Natural killer cell treated with Interleukin-12 subunit alpha and Interleukin-12 subunit beta and Interleukin-15 and Interleukin-18, amount 100 ng/mL, for 72 hours (primary cell): Measurements from ENCODE around the gene DUSP15. TPM values are rescaled to one million over a fixed set of nuclear protein-coding genes. Genes with fewer than 3 reads are reported as not detected.

Experiments
- ATAC-seq, 2 donors: fragments of 150-1000 bp; cut with Tn5 transposase in 1 of 2; sonication (Bioruptor Pico), chemical (Tn5 transposase) in 1 of 2; 2 replicates each; pipeline ENCODE4 v1.10.0; 2021
- DNase-seq: peaks from one replicate; pipeline ENCODE4 v3.0.0; 2022; ENCODE audit warnings: low spot score
- H3K27ac Mint-ChIP-seq, 2 donors: 1 replicate in 1 of 2; 2 replicates in 1 of 2; pipeline ENCODE4 v1.8.0; 2022; ENCODE audit warnings: mixed read lengths in 2 of 2, mild to moderate bottlenecking in 1 of 2, moderate library complexity in 1 of 2
- H3K27me3 Mint-ChIP-seq, 2 donors: 1 replicate in 1 of 2; 2 replicates in 1 of 2; pipeline ENCODE4 v1.8.0; 2022; ENCODE audit warnings: mixed read lengths in 2 of 2
- H3K36me3 Mint-ChIP-seq: one replicate; pipeline ENCODE4 v1.8.0; 2022; ENCODE audit warnings: mixed read lengths
- H3K4me1 Mint-ChIP-seq, 2 donors: 1 replicate in 1 of 2; 2 replicates in 1 of 2; pipeline ENCODE4 v1.8.0; 2022; ENCODE audit warnings: low read depth in 2 of 2, mixed read lengths in 2 of 2, mild to moderate bottlenecking in 1 of 2
- H3K4me3 Mint-ChIP-seq: one replicate; pipeline ENCODE4 v1.8.0; 2022; ENCODE audit warnings: mixed read lengths
- H3K9me3 Mint-ChIP-seq: 2 replicates; pipeline ENCODE4 v1.8.0; 2022; ENCODE audit warnings: mixed read lengths
- total RNA-seq, 2 donors: library from RNA; stranded (reverse); gene quantifications; one replicate each; pipeline ENCODE4 v1.2.3, GENCODE V29; 2022

Gene DUSP15
- total RNA-seq, 2 donors from 2014 or later, result not detected

DNA sequence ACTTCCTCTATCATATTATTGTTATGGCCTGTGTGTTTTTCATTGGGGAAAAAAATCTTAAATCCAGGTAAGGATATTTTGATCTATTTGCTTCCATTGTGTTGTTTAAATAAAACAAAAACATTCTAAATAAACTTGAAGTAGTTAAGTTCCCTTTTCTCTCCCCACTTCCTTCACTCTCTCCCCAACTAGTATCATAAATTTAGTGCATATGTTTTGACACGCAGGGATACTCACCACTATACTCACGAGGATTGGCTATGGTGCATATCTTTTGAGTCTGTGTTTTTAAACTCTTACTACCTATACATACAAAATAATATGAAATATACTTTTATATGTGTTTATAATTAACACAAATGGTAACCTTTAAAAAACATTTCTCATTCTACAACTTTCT lies 5.3 kb upstream of the DUSP15 start:
- H3K4me3 Mint-ChIP-seq, result no peak overlapping the region
- H3K27me3 Mint-ChIP-seq, result peaks cover 32 to 37% of the 10 kb centered on the region in 2 donors
- H3K27ac Mint-ChIP-seq, result no peak overlapping the region
- H3K9me3 Mint-ChIP-seq, result no peaks in the 10 kb centered on the region
- peaks cover 11 to 14% of the 10 kb centered on the region in 2 donors for H3K4me1 Mint-ChIP-seq
- no peaks in the 10 kb centered on the region for H3K36me3 Mint-ChIP-seq
- DNase-seq (no peak), ATAC-seq (no peak)

DNA sequence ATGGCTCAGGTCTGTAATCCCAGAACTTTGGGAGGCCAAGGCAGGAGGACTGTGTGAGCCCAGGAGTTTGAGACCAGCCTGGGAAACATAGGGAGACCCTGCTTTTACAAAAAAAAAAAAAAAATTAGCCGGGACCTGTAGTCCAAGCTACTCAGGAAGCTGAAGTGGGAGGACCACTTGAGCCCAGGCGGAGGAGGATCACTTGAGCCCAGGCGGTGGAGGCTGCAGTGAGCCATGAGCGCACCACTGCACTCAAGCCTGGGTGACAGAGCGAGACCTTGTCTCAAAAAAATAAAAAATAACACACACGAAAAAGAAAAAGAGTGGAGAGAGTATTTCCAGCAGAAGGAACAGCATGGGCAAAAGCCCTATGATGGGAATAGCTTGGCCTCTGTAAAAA lies 2.1 kb upstream of the DUSP15 start:
- Mint-ChIP-seq H3K27me3 (peaks cover 47 to 56% of the 10 kb centered on the region in 2 donors), H3K4me3 (no peak overlapping the region), H3K27ac (no peak overlapping the region), H3K9me3 (no peaks in the 10 kb centered on the region), H3K4me1 (peaks cover 11 to 15% of the 10 kb centered on the region in 2 donors), H3K36me3 (no peaks in the 10 kb centered on the region)
- ATAC-seq, result no peak
- no peak for DNase-seq

DNA sequence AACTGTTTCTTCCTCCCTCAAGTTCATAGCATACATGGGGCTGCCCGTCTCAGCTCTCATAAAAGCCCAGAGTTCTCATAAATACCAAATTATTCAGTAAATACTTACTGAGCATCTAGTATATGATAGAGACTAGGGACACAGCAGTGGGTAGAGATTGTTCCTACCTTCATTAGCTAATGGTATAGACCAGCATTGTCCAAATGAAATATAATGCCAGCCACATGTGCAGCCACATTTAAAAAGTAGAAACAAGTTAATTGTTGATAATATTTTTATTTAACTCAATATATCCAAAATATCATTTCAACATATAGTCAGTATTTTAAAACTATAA lies 1.3 kb upstream of the DUSP15 start:
- DNase-seq, result no peak
- H3K4me3 Mint-ChIP-seq, result peak overlapping the region; percentile 82
- H3K27ac Mint-ChIP-seq, result no peak overlapping the region
- no peak for ATAC-seq
- H3K36me3 Mint-ChIP-seq, result no peaks in the 10 kb centered on the region
- peaks cover 47 to 56% of the 10 kb centered on the region in 2 donors for H3K27me3 Mint-ChIP-seq
- H3K4me1 Mint-ChIP-seq, result peaks cover 11 to 15% of the 10 kb centered on the region in 2 donors
- no peaks in the 10 kb centered on the region for H3K9me3 Mint-ChIP-seq

DNA sequence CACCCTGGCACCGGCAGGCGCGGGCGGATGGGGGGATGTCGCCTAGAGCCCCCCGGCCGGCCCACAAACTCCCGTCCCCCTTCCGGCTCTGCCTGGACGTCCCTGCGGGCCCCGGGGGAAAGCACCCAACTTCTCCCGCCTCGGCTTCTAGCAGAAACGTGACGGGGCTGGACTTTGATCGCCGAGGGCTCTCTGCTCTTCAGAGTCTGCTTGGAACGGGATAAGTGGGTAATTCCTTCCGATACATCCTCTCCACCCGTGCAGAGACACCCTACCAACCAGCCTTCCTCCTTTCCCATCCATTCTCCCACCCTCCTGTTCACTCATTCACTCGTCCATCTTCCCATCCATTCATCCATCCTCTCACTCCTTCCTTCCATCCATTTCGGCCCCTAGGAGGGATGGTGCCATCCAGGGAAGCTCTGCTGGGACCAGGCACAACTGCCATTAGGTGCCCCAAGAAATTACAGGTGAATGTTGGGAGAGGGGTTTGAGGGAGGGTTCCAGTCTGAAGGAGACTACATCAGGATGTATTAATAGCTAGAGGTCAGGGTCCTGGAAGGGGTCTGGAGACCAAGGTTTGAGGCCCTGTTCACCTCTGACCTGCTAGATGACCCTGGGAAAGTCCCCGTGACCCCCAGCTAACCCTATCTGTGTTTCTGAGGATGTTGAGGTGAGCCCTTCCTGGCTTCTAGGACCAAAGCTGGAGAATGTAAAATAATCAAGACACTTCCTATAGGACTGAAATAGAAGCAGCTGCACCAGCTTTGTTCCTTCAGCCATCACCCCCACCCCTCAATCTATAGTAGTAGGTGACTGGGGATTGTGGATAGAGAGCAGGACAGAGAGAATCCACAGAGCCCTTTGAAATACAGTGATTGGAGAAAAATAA lies 645 bp upstream of the DUSP15 start:
- no peak overlapping the region for H3K27ac Mint-ChIP-seq

DNA sequence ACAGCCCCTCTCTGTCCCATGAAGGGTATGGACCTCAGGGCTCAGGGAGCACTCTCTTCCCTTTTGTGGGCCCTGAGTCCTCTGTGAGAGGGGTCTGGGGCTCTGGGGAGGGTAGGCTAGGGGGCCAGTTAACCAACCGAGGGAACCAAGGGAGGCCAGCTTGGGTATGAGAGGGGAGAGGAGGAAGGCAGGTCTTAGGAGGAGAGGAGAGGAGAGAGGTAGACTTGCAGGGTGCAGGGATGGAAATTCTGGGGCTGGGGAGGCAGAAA lies 720 bp downstream of the DUSP15 start:
- no peak for ATAC-seq

More for the DNA sequence above, 645 bp upstream of the DUSP15 start:
- Mint-ChIP-seq H3K27me3 (peaks cover 47 to 56% of the 10 kb centered on the region in 2 donors), H3K9me3 (no peaks in the 10 kb centered on the region), H3K36me3 (no peaks in the 10 kb centered on the region), H3K4me3 (peak overlapping the region; percentile 82), H3K4me1 (peaks cover 11 to 15% of the 10 kb centered on the region in 2 donors)
- no peak for DNase-seq
- no peak for ATAC-seq

DNA sequence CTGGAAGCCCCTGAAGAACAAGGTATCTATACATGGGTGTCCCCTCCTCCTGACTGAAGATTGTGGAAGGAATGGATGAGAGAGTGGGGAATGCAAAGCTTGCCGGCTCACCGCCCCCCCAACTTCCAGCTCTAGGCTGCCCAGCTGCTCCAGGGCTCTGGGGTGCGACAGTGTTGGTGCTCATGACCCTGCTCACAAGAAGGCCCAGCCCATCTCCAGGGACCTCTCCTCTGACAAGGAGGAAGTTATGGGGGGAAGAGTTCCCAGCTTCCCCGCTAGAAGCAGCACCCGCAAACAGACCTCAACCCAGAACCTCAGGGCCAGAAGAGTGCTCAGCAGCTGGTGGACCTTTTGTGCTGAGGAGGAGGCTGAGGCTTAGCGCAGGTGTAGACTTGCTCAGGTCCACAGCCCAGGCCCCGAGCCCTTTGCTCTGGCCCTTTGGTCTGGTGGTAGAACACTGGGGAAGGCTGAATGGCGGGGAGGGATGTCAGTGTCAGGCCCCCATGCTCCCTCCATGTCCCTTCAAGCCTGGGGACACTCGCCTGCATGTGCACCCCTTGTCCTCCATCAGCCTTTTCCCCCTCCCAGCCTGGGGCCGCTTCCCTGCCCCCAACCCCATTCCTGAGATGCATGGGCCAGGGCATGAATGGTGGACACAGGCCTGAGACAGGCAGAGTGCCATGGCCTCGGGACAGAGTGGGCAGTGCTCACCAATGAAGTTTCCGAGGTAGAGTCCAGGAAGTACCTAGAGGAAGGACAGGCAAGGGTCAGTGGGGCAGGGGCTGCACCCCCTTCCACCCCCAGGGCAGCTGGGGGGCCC lies 1.3 kb downstream of the DUSP15 start:
- peak overlapping the region in 1 of 2 donors; percentile 51 for H3K27ac Mint-ChIP-seq
- peaks cover 39 to 52% of the 10 kb centered on the region in 2 donors for H3K27me3 Mint-ChIP-seq
- ATAC-seq (no peak), DNase-seq (no peak)
- H3K36me3 Mint-ChIP-seq, result no peaks in the 10 kb centered on the region
- no peaks in the 10 kb centered on the region for H3K9me3 Mint-ChIP-seq
- peaks cover 11 to 15% of the 10 kb centered on the region in 2 donors for H3K4me1 Mint-ChIP-seq
- peak overlapping the region; percentile 97 for H3K4me3 Mint-ChIP-seq

More for the DNA sequence above, 720 bp downstream of the DUSP15 start:
- H3K36me3 Mint-ChIP-seq, result no peaks in the 10 kb centered on the region
- H3K27ac Mint-ChIP-seq, result peak overlapping the region in 1 of 2 donors; percentile 51
- peak overlapping the region; percentile 97 for H3K4me3 Mint-ChIP-seq
- peaks cover 11 to 15% of the 10 kb centered on the region in 2 donors for H3K4me1 Mint-ChIP-seq
- H3K27me3 Mint-ChIP-seq, result peaks cover 42 to 56% of the 10 kb centered on the region in 2 donors
- no peak for DNase-seq
- H3K9me3 Mint-ChIP-seq, result no peaks in the 10 kb centered on the region

DNA sequence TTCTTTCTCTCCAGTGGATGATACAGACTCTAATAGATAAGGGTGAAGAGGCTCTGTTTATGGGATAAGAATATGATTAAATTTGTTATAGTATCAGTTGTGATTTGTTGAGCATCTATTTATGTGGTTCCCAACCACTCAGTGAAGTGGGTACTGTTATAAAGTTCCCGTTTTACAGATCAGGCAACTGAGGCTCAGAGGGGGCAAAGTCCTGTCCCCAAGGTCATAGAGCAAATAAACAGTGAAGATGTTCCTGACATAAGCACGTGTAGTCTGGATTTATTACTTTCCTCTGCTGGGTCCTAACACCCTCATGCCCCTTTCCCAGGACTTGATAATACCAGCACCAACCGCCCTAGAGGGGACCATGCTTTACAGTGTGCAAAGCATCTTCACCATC lies 4.1 kb downstream of the DUSP15 start:
- H3K9me3 Mint-ChIP-seq, result no peaks in the 10 kb centered on the region
- H3K4me1 Mint-ChIP-seq, result peaks cover 14 to 16% of the 10 kb centered on the region in 2 donors
- peaks cover 23 to 25% of the 10 kb centered on the region in 2 donors for H3K27me3 Mint-ChIP-seq
- no peak overlapping the region for H3K4me3 Mint-ChIP-seq
- DNase-seq (no peak), ATAC-seq (no peak)
- H3K27ac Mint-ChIP-seq, result no peak overlapping the region
- H3K36me3 Mint-ChIP-seq, result no peaks in the 10 kb centered on the region

DNA sequence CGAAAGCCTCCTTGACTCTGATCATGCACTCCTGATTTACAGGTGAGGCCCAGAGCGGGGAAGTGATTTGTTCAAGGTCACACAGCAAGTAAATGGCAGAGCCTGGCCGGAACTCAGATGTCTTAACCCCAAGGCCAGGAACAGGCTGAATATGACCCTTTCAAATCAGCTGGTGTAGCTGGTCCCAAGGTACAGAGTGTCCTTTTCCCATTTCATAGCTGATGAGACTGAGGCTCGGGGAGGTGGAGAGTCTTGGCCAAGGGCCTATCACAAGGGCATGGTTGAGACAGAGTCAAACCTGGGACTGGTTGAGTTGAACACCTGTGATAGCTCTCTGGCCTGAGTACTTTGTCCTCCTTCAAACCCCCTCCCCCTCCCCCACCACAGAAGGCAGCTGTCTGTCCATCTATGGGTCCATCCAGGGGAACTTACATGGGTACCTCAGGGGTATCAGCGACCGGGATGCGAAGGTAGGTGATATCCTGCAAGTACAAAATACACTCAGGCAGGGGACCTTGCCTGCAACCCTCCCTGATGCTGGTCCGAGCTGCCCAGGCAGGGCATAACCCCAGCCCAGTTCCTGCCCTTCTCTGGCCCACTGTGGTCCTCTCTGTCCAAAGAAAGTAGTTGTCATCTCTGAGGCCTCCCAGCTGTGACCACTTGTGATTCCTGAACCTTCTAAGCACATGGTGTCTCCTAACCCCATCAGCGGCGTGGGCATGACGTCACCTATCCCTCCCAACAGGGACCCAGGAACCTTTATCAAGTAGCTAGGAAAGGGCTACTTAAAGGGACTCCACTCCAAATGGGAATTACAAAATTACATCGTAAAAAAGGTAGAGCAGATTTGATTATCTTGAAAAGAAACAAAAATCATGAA lies 5.6 kb downstream of the DUSP15 start:
- DNase-seq, result no peak
- ATAC-seq, result no peak
- Mint-ChIP-seq H3K36me3 (no peaks in the 10 kb centered on the region), H3K27me3 (peaks cover 18 to 21% of the 10 kb centered on the region in 2 donors), H3K9me3 (no peaks in the 10 kb centered on the region), H3K27ac (no peak overlapping the region), H3K4me1 (peaks cover 5 to 12% of the 10 kb centered on the region in 2 donors), H3K4me3 (no peak overlapping the region)

DNA sequence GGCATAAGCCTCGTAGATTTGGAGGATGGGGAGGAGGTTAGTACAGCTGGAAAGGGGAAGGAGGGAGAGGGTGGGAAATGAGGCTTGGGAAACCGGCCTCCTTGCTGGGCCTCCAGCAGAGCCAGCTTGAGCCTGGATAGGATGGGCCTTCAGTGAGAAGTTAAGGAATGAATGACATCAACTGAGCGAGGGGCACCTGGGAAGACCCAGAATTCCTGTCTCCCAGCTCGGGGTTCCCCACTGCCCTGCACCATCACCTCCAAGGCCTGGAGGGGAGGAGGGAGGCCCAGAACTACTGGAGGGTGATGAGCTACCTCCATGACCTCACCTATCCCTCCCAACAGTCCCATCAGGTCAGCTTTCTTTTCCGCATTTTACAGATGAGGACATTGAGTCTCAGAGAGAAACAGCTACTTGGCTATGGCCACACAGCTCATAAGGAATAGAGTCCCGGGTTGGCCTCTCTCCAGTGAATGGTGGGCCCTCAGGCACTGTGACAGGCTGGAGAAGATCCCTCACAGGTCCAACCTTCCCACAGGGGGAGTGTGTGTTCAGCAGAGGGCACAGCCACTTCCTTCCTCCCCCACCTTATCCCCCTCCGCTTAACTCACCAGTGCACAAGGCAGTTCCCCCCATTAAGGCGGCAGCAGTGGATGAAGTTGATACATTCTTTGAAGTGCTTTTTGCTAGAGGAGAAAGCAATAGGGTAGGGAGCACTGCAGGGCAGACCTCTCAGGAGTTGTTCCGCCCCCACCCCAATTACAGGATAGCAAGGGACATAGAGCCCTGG lies 6.8 kb downstream of the DUSP15 start:
- ATAC-seq (no peak), DNase-seq (no peak)
- no peaks in the 10 kb centered on the region for H3K9me3 Mint-ChIP-seq
- H3K36me3 Mint-ChIP-seq, result no peaks in the 10 kb centered on the region
- H3K4me3 Mint-ChIP-seq, result no peak overlapping the region
- H3K27ac Mint-ChIP-seq, result no peak overlapping the region
- peaks cover 0 to 10% of the 10 kb centered on the region in 2 donors for H3K4me1 Mint-ChIP-seq
- peaks cover 6 to 8% of the 10 kb centered on the region in 2 donors for H3K27me3 Mint-ChIP-seq

DNA sequence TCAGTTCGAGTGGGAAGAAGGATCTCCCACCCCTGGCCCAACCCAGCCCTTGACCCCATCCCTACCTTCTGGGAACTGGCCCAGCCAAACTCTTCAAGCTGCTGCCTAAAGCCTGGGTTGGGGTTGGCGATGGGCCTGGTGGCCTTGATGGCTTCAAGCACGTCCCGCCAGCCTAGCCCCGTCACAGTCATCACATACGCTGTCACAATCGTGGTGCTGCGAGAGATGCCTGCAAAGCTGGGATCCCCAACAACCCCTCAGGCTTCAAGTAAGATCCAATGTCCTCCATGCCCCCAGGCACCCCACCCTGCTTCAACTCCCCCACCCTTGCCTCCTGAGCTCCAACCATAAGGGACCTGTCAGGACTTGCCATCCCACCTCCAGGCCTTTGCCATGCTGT lies 7.8 kb downstream of the DUSP15 start:
- DNase-seq, result no peak
- no peak overlapping the region for H3K27ac Mint-ChIP-seq
- peaks cover 6 to 11% of the 10 kb centered on the region in 2 donors for H3K27me3 Mint-ChIP-seq
- H3K4me3 Mint-ChIP-seq, result no peak overlapping the region
- no peak for ATAC-seq
- no peaks in the 10 kb centered on the region for H3K9me3 Mint-ChIP-seq
- H3K36me3 Mint-ChIP-seq, result no peaks in the 10 kb centered on the region
- H3K4me1 Mint-ChIP-seq, result peaks cover 0 to 10% of the 10 kb centered on the region in 2 donors

DNA sequence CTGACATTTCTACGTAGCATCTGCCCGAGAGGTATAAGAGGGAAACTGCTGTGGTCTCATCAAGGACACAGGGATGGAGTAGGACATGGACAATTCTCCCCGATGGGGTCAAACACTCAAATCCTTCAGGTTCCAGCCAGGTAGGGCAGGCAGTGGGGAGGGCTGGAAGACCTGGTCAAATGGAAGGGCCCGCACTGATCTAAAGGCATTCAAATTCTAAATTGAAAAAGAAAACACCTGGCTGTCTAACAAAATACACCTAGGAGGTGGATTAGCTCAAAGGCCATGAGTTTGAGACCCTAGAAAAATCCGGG lies 8.2 kb downstream of the DUSP15 start:
- peaks cover 8 to 15% of the 10 kb centered on the region in 2 donors for H3K27me3 Mint-ChIP-seq
- ATAC-seq (no peak), DNase-seq (no peak)
- no peaks in the 10 kb centered on the region for H3K9me3 Mint-ChIP-seq
- H3K4me1 Mint-ChIP-seq, result peaks cover 0 to 10% of the 10 kb centered on the region in 2 donors
- no peak overlapping the region for H3K27ac Mint-ChIP-seq
- no peaks in the 10 kb centered on the region for H3K36me3 Mint-ChIP-seq
- peak overlapping the region; percentile 53 for H3K4me3 Mint-ChIP-seq

DNA sequence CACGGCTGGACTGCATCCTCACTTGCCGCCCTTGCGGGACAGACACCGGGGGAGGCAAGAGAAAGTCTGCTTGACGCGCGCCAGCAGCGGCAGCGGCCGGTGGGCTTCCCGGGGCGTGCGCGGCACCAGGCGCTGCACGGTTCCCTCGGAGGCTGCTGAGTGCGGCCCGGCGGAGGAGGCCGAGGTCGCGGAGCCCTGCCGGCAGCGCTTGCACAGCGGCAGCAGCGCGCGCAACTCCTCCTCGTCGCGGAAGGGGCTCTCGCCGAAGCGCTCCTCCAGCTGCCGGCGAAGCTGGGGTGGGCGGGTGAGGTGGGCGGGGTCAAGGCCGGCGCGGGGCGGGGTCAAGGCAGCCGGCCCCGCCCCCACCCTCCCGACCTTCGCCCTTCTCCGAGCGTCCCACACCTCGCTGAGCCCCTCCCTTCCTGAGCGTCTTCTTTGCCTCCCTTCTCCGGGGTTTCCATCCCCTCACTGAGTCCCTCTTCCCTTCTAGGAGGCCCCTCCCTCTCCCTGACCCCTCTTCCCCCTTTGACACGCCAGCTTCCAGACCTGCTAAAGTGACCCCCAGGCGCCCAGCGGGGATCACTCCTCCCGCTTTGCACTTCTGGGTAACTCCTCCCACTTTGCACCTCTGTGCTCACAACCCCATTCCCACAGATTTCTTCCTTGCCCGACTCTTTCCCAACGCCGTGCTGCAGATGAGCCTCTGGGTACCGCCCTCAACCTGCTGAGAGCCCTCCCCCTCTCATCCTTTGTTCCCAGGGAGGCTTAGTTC lies 8.8 kb downstream of the DUSP15 start:
- H3K4me3 Mint-ChIP-seq, result peak overlapping the region; percentile 53
- H3K27ac Mint-ChIP-seq, result no peak overlapping the region
- no peaks in the 10 kb centered on the region for H3K36me3 Mint-ChIP-seq
- ATAC-seq, result peak; percentile 86 to 89
- peaks cover 0 to 10% of the 10 kb centered on the region in 2 donors for H3K4me1 Mint-ChIP-seq
- DNase-seq, result peak; percentile 84
- peaks cover 8 to 15% of the 10 kb centered on the region in 2 donors for H3K27me3 Mint-ChIP-seq
- H3K9me3 Mint-ChIP-seq, result no peaks in the 10 kb centered on the region
